HCT116 (cell line): Measurements from ENCODE around the gene POMT2. TPM values are rescaled to one million over a fixed set of nuclear protein-coding genes. Genes with fewer than 3 reads are reported as not detected.

Experiments used
- ATAC-seq: fragments of 200-7000 bp; cut with Tn5 transposase; 2 replicates; pipeline ENCODE4 v1.9.1; 2020; ENCODE audit warnings: mild to moderate bottlenecking, moderate library complexity
- BruUV-seq: library from RNA; stranded (reverse); fragments of 400-500 nt; replicated peaks from 2 replicates; lab custom pipeline; 2021; lab: Mats Ljungman, UMichigan
- CTCF ChIA-PET: fragments of 300-600 bp; sonication (Branson Sonifier 250); formaldehyde crosslinking; loops from one replicate; lab custom pipeline; 2021; ENCODE audit warnings: antibody characterized with exemption; lab: Charles Lee
- POLR2A ChIA-PET: fragments of 300-600, 350-600 bp; sonication (Branson Sonifier 250); formaldehyde crosslinking; loops from one replicate; lab custom pipeline; 2021; ENCODE audit warnings: antibody characterized with exemption; lab: Charles Lee
- RAD21 ChIA-PET, 2 experiments: fragments of 300-600 bp; sonication (Branson Sonifier 250); formaldehyde crosslinking; loops; one replicate each; lab custom pipeline; 2023; ENCODE audit warnings: low total read pairs in 2 of 2; ENCODE audit not compliant: uncharacterized antibody in 2 of 2, unreplicated experiment in 2 of 2, low non-redundant PET in 1 of 2; lab: Charles Lee
- DNase-seq: peaks from one replicate; pipeline ENCODE4 v3.0.0-alpha.2; 2010; ENCODE audit warnings: low read depth, low spot score
- H2AFZ ChIP-seq: fragments of 200-600 bp; shearing (Covaris generic), sonication (generic); 2 replicates; pipeline ENCODE4 v1.6.1; 2017; ENCODE audit warnings: low read depth, mixed run types, mixed read lengths, antibody characterized with exemption, low read length; ENCODE audit not compliant: poor library complexity, severe bottlenecking
- H3K27ac ChIP-seq: 2 replicates; pipeline ENCODE4 v1.5.1; 2012; ENCODE audit warnings: low read depth, low read length
- H3K27me3 ChIP-seq: fragments of 200-600 bp; sonication (generic); 2 replicates; pipeline ENCODE4 v1.6.1; 2016; ENCODE audit warnings: mixed run types, low read length, mixed read lengths; ENCODE audit not compliant: insufficient read depth
- H3K36me3 ChIP-seq, 2 experiments: fragments of 200-500 bp in 1 of 2; fragments of 200-600 bp in 1 of 2; sonication (Bioruptor generic) in 1 of 2; sonication (generic) in 1 of 2; 2 replicates each; pipeline versions ENCODE4 v1.5.1 to v1.6.1; 2014 to 2016; ENCODE audit warnings: low read length in 2 of 2, inconsistent platforms in 1 of 2, mixed read lengths in 1 of 2, mixed run types in 1 of 2; ENCODE audit not compliant: insufficient read depth in 2 of 2, control insufficient read depth in 1 of 2
- H3K4me1 ChIP-seq, 2 experiments: fragments of 200-600 bp in 1 of 2; sonication (generic) in 1 of 2; 2 replicates each; pipeline versions ENCODE4 v1.5.1 to v1.6.1; 2012 to 2017; ENCODE audit warnings: low read length in 2 of 2, inconsistent platforms in 1 of 2, mild to moderate bottlenecking in 1 of 2, mixed read lengths in 1 of 2, mixed run types in 1 of 2, moderate library complexity in 1 of 2; ENCODE audit not compliant: insufficient read depth in 2 of 2, control insufficient read depth in 1 of 2
- H3K4me2 ChIP-seq: fragments of 200-600 bp; sonication (generic); 2 replicates; pipeline ENCODE4 v1.6.1; 2017; ENCODE audit warnings: mixed run types, low read length, mixed read lengths
- H3K4me3 ChIP-seq, 2 experiments: fragments of 200-600 bp in 1 of 2; sonication (generic) in 1 of 2; replicated peaks in 1 of 2; 2 replicates each; pipeline ENCODE4 v1.5.1; 2011 to 2016; ENCODE audit warnings: low read length in 2 of 2, control low read depth in 1 of 2, low read depth in 1 of 2, mild to moderate bottlenecking in 1 of 2, mixed read lengths in 1 of 2, mixed run types in 1 of 2
- H3K79me2 ChIP-seq: fragments of 200-600 bp; sonication (generic); 2 replicates; pipeline ENCODE4 v1.6.1; 2017; ENCODE audit warnings: mild to moderate bottlenecking, mixed run types, low read length, moderate library complexity, mixed read lengths; ENCODE audit not compliant: insufficient read depth
- H3K9ac ChIP-seq: fragments of 200-600 bp; sonication (generic); 2 replicates; pipeline ENCODE4 v1.6.1; 2016; ENCODE audit warnings: low read length, mixed read lengths
- H3K9me2 ChIP-seq: fragments of 200-600 bp; sonication (generic), shearing (Covaris generic); 2 replicates; pipeline ENCODE4 v1.6.1; 2017; ENCODE audit warnings: mixed run types, mild to moderate bottlenecking, moderate library complexity; ENCODE audit not compliant: insufficient read depth
- H3K9me3 ChIP-seq, 2 experiments: fragments of 200-500 bp in 1 of 2; fragments of 200-600 bp in 1 of 2; sonication (Bioruptor generic) in 1 of 2; sonication (generic) in 1 of 2; 2 replicates each; pipeline ENCODE4 v1.6.1; 2014 to 2017; ENCODE audit warnings: low read length in 2 of 2, mixed read lengths in 2 of 2, inconsistent platforms in 1 of 2, low read depth in 1 of 2, mild to moderate bottlenecking in 1 of 2, mixed run types in 1 of 2, moderate library complexity in 1 of 2; ENCODE audit not compliant: control insufficient read depth in 1 of 2, insufficient read depth in 1 of 2
- H4K20me1 ChIP-seq: fragments of 200-600 bp; sonication (generic), shearing (Covaris generic); 2 replicates; pipeline ENCODE4 v1.6.1; 2017; ENCODE audit warnings: mixed run types, mild to moderate bottlenecking, moderate library complexity; ENCODE audit not compliant: insufficient read depth
- CTCF ChIP-seq, 3 experiments: fragments of 200-600 bp in 1 of 3; sonication (generic) in 1 of 3; IDR thresholded peaks in 2 of 3; conservative IDR thresholded peaks in 1 of 3; 2 replicates each; pipeline ENCODE4 v1.5.1; 2012 to 2017; ENCODE audit warnings: low read depth in 2 of 3, low read length in 2 of 3, antibody characterized with exemption in 1 of 3, borderline replicate concordance in 1 of 3, control low read depth in 1 of 3, mild to moderate bottlenecking in 1 of 3, mixed read lengths in 1 of 3, mixed run types in 1 of 3, moderate library complexity in 1 of 3; ENCODE audit not compliant: insufficient read depth in 1 of 3
- EGR1 ChIP-seq: IDR thresholded peaks from 2 replicates; pipeline ENCODE4 v1.6.1; 2012; ENCODE audit warnings: low read depth
- ELF1 ChIP-seq: IDR thresholded peaks from 2 replicates; pipeline ENCODE4 v1.6.1; 2012; ENCODE audit warnings: low read depth, borderline replicate concordance
- POLR2A ChIP-seq: IDR thresholded peaks from 2 replicates; pipeline ENCODE4 v1.7.0; 2011; ENCODE audit warnings: borderline replicate concordance; ENCODE audit not compliant: insufficient read depth, insufficient read length; ENCODE audit errors: extremely low read depth
- RAD21 ChIP-seq: IDR thresholded peaks from 2 replicates; pipeline ENCODE4 v1.6.1; 2012; ENCODE audit warnings: low read depth, mild to moderate bottlenecking
- REST ChIP-seq: IDR thresholded peaks from 2 replicates; pipeline ENCODE4 v1.6.1; 2012; ENCODE audit warnings: low read depth
- SP1 ChIP-seq: IDR thresholded peaks from 2 replicates; pipeline ENCODE4 v1.6.1; 2012; ENCODE audit warnings: low read depth
- SRF ChIP-seq: IDR thresholded peaks from 2 replicates; pipeline ENCODE4 v1.6.1; 2012; ENCODE audit warnings: low read depth
- YY1 ChIP-seq: IDR thresholded peaks from 2 replicates; pipeline ENCODE4 v1.6.1; 2011; ENCODE audit warnings: low read length, low read depth, moderate library complexity, mild to moderate bottlenecking; ENCODE audit not compliant: insufficient replicate concordance; ENCODE audit errors: extremely low read depth
- ZNF274 ChIP-seq: fragments of 200-500 bp; sonication (Bioruptor generic); IDR thresholded peaks from 2 replicates; pipeline ENCODE4 v1.6.1; 2014; ENCODE audit warnings: mild to moderate bottlenecking, low read depth, low read length, inconsistent platforms
- intact Hi-C: fragments of 100-400 bp; cut with micrococcal nuclease; formaldehyde crosslinking; loops from 2 replicates; pipeline ENCODE4 v1.10.0; 2022
- total RNA-seq: library from RNA; stranded (reverse); gene quantifications from one replicate; pipeline ENCODE4 v1.2.1, GENCODE V29; 2021; ENCODE audit not compliant: unreplicated experiment
- TF ChIP-seq, protein P1 (sequence below): IDR thresholded peaks from 2 replicates; pipeline ENCODE4 v1.6.1; 2011; ENCODE audit warnings: mild to moderate bottlenecking, low read length, moderate library complexity; ENCODE audit not compliant: insufficient replicate concordance; ENCODE audit errors: extremely low read depth

The POMT2 gene
- total RNA-seq, 1 experiment from 2014 or later, result 30.2 TPM

GRCh38 chr14:77265561-77266335 is 54.9 kb downstream of the POMT2 start:
- H4K20me1 ChIP-seq, result no peaks in the 10 kb centered on the region
- H3K9me3 ChIP-seq, result no peaks in the 10 kb centered on the region
- H3K4me2 ChIP-seq, result no peak overlapping the region
- DNase-seq (no peak), ATAC-seq (no peak)
- ChIA-PET RAD21 (no interaction called here), CTCF (no interaction called here), POLR2A (no interaction called here)
- no TSS peak for BruUV-seq
- TF ChIP-seq SP1 (no peak), EGR1 (no peak), SRF (no peak), ELF1 (no peak)
- H3K9ac ChIP-seq, result no peak overlapping the region
- no peaks in the 10 kb centered on the region for H3K4me1 ChIP-seq
- H3K27ac ChIP-seq, result no peak overlapping the region
- no peaks in the 10 kb centered on the region for H3K9me2 ChIP-seq
- no peak overlapping the region for H2AFZ ChIP-seq
- intact Hi-C loops, result no loop called here
- no peaks in the 10 kb centered on the region for H3K27me3 ChIP-seq
- no peaks in the 10 kb centered on the region for H3K36me3 ChIP-seq
- no peaks in the 10 kb centered on the region for H3K79me2 ChIP-seq
- no peak overlapping the region for H3K4me3 ChIP-seq

GRCh38 chr14:77265187-77265515 is 55.5 kb downstream of the POMT2 start:
- no peaks in the 10 kb centered on the region for H3K27me3 ChIP-seq
- no peaks in the 10 kb centered on the region for H3K4me1 ChIP-seq
- ATAC-seq (no peak), DNase-seq (no peak)
- H3K4me3 ChIP-seq, result no peak overlapping the region
- RAD21 ChIA-PET, result no interaction called here
- H3K27ac ChIP-seq, result no peak overlapping the region
- H3K79me2 ChIP-seq, result no peaks in the 10 kb centered on the region
- no peaks in the 10 kb centered on the region for H3K9me2 ChIP-seq
- CTCF ChIA-PET, result no interaction called here
- no TSS peak for BruUV-seq
- H3K36me3 ChIP-seq, result no peaks in the 10 kb centered on the region
- POLR2A ChIA-PET, result no interaction called here
- intact Hi-C loops, result no loop called here
- H3K9me3 ChIP-seq, result no peaks in the 10 kb centered on the region
- no peak overlapping the region for H3K4me2 ChIP-seq
- H2AFZ ChIP-seq, result no peak overlapping the region
- H3K9ac ChIP-seq, result no peak overlapping the region
- H4K20me1 ChIP-seq, result no peaks in the 10 kb centered on the region
- no peak for TF ChIP-seq RAD21
- TF ChIP-seq, protein P1, sequence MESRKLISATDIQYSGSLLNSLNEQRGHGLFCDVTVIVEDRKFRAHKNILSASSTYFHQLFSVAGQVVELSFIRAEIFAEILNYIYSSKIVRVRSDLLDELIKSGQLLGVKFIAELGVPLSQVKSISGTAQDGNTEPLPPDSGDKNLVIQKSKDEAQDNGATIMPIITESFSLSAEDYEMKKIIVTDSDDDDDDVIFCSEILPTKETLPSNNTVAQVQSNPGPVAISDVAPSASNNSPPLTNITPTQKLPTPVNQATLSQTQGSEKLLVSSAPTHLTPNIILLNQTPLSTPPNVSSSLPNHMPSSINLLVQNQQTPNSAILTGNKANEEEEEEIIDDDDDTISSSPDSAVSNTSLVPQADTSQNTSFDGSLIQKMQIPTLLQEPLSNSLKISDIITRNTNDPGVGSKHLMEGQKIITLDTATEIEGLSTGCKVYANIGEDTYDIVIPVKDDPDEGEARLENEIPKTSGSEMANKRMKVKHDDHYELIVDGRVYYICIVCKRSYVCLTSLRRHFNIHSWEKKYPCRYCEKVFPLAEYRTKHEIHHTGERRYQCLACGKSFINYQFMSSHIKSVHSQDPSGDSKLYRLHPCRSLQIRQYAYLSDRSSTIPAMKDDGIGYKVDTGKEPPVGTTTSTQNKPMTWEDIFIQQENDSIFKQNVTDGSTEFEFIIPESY, result no peak
- TF ChIP-seq ZNF274, result no peak
- TF ChIP-seq SRF, result no peak
- TF ChIP-seq POLR2A, result no peak
- no peak for TF ChIP-seq REST
- no peak for TF ChIP-seq YY1
- TF ChIP-seq CTCF (IDR thresholded peaks at IDR 0.05 in 2 of 3, conservative IDR thresholded peaks at IDR 0.05 in 1 of 3; ENCODE audit: borderline replicate concordance in 1 of 3, insufficient read depth in 1 of 3, low read depth in 2 of 3, low read length in 2 of 3), result no peak
